DND-41 (cell line): ENCODE results near the gene DYRK1A.

ENCODE experiments used
- CTCF ChIP-seq: IDR thresholded peaks from 2 replicates; pipeline ENCODE4 v1.5.1; 2012; ENCODE audit warnings: borderline replicate concordance, low read length, moderate library complexity, mild to moderate bottlenecking; ENCODE audit not compliant: poor library complexity, severe bottlenecking; ENCODE audit errors: extremely low read depth
- EZH2 ChIP-seq: IDR thresholded peaks from 3 replicates; pipeline ENCODE4 v1.6.1; 2012; ENCODE audit warnings: borderline replicate concordance, low read depth, mild to moderate bottlenecking, moderate library complexity, low read length, inconsistent platforms; ENCODE audit not compliant: severe bottlenecking

- TF ChIP-seq CTCF (no peak), EZH2 (no peak)
These were observed 31.5 kb upstream of the DYRK1A start for GRCh38 chr21:37335053-37335452.
